DOHH2 (cell line): ENCODE data around the gene RAB20.

ENCODE experiments used
- H3F3A ChIP-seq: fragments of 200-600 bp; sonication (generic), shearing (Covaris generic); 2 replicates; pipeline ENCODE4 v1.6.0; 2016; ENCODE audit warnings: antibody characterized with exemption, mild to moderate bottlenecking; ENCODE audit not compliant: control insufficient read depth, insufficient read depth
- H3K27ac ChIP-seq: fragments of 200-600 bp; sonication (generic); 2 replicates; pipeline ENCODE4 v1.5.1; 2014; ENCODE audit warnings: low read depth, mild to moderate bottlenecking, low read length, moderate library complexity
- H3K27me3 ChIP-seq: fragments of 200-600 bp; sonication (generic); 2 replicates; pipeline ENCODE4 v1.6.1; 2014; ENCODE audit warnings: mild to moderate bottlenecking, low read length, mixed read lengths; ENCODE audit not compliant: control insufficient read depth
- H3K36me3 ChIP-seq: fragments of 200-600 bp; sonication (generic); 2 replicates; pipeline ENCODE4 v1.6.1; 2014; ENCODE audit warnings: mild to moderate bottlenecking, low read length, moderate library complexity, mixed read lengths; ENCODE audit not compliant: control insufficient read depth
- H3K4me1 ChIP-seq: fragments of 200-600 bp; sonication (generic); 2 replicates; pipeline ENCODE4 v1.6.1; 2014; ENCODE audit warnings: mild to moderate bottlenecking, low read length, mixed read lengths; ENCODE audit not compliant: control insufficient read depth
- H3K4me2 ChIP-seq: fragments of 200-600 bp; sonication (generic); 2 replicates; pipeline ENCODE4 v1.6.0; 2014; ENCODE audit warnings: mild to moderate bottlenecking, low read length, moderate library complexity
- H3K4me3 ChIP-seq: fragments of 200-600 bp; sonication (generic); 2 replicates; pipeline ENCODE4 v1.5.1; 2014; ENCODE audit warnings: mild to moderate bottlenecking, low read length, mixed read lengths
- H3K79me2 ChIP-seq: fragments of 200-600 bp; sonication (generic); 2 replicates; pipeline ENCODE4 v1.6.1; 2014; ENCODE audit warnings: mild to moderate bottlenecking, low read length, mixed read lengths; ENCODE audit not compliant: control insufficient read depth
- H3K9me2 ChIP-seq: fragments of 200-600 bp; sonication (generic); replicated peaks from 2 replicates; pipeline ENCODE4 v1.6.1; 2014; ENCODE audit warnings: mild to moderate bottlenecking, low read length, mixed read lengths; ENCODE audit not compliant: control insufficient read depth
- H3K9me3 ChIP-seq: fragments of 200-600 bp; sonication (generic); 2 replicates; pipeline ENCODE4 v1.6.1; 2014; ENCODE audit warnings: antibody characterized with exemption, low read length, mixed read lengths; ENCODE audit not compliant: control insufficient read depth, insufficient read depth
- H4K20me1 ChIP-seq: fragments of 200-600 bp; sonication (generic); 2 replicates; pipeline ENCODE4 v1.6.0; 2014; ENCODE audit warnings: low read depth, mild to moderate bottlenecking, antibody characterized with exemption, low read length, moderate library complexity; ENCODE audit not compliant: control insufficient read depth, insufficient read depth
- EZH2phosphoT487 ChIP-seq: fragments of 200-600 bp; sonication (generic); IDR thresholded peaks from 2 replicates; pipeline ENCODE4 v1.6.1; 2017; ENCODE audit warnings: borderline replicate concordance, mild to moderate bottlenecking, antibody characterized with exemption, low read length, moderate library complexity, mixed read lengths
- TF ChIP-seq, protein P1 (sequence below): fragments of 200-600 bp; sonication (generic); IDR thresholded peaks from one replicate; pipeline ENCODE4 v1.5.1; 2014; ENCODE audit warnings: antibody characterized with exemption, mild to moderate bottlenecking, low read depth, low read length; ENCODE audit not compliant: poor library complexity, severe bottlenecking

RAB20 gene

DNA sequence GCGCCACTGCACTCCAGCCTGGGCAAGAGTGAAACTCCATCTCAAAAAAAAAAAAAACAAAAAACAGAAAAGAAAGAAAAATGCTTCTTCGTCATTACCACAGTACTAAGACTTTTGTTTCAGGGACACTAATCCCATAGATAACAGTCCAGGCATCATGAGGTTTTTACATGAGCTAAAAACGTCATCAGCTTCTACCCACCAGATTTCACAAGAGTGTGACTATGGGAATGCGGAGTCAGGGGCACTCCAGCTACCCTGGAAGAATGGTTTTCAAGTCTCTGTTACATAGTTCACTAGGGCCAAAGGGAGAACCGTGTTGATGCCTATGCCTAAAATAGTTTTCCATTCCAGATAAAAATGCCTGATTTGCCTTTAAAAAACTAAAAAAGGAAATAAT lies 33.2 kb downstream of the RAB20 start:
- H3K9me3 ChIP-seq, result peaks cover 7% of the 10 kb centered on the region; the same call in 1 of the 2 replicates
- H3K79me2 ChIP-seq, result no peaks in the 10 kb centered on the region
- H3F3A ChIP-seq, result no peaks in the 10 kb centered on the region
- H4K20me1 ChIP-seq, result no peaks in the 10 kb centered on the region
- H3K4me3 ChIP-seq, result no peak overlapping the region
- H3K27ac ChIP-seq, result no peak overlapping the region
- H3K36me3 ChIP-seq, result no peaks in the 10 kb centered on the region
- peaks cover 9% of the 10 kb centered on the region; the same call in 1 of the 2 replicates for H3K27me3 ChIP-seq
- peaks cover 14% of the 10 kb centered on the region; the same call in 1 of the 2 replicates for H3K4me1 ChIP-seq
- no peaks in the 10 kb centered on the region for H3K9me2 ChIP-seq
- no peak for TF ChIP-seq EZH2phosphoT487
- TF ChIP-seq, protein P1, sequence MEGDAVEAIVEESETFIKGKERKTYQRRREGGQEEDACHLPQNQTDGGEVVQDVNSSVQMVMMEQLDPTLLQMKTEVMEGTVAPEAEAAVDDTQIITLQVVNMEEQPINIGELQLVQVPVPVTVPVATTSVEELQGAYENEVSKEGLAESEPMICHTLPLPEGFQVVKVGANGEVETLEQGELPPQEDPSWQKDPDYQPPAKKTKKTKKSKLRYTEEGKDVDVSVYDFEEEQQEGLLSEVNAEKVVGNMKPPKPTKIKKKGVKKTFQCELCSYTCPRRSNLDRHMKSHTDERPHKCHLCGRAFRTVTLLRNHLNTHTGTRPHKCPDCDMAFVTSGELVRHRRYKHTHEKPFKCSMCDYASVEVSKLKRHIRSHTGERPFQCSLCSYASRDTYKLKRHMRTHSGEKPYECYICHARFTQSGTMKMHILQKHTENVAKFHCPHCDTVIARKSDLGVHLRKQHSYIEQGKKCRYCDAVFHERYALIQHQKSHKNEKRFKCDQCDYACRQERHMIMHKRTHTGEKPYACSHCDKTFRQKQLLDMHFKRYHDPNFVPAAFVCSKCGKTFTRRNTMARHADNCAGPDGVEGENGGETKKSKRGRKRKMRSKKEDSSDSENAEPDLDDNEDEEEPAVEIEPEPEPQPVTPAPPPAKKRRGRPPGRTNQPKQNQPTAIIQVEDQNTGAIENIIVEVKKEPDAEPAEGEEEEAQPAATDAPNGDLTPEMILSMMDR, result no peak
- no peak overlapping the region for H3K4me2 ChIP-seq

DNA sequence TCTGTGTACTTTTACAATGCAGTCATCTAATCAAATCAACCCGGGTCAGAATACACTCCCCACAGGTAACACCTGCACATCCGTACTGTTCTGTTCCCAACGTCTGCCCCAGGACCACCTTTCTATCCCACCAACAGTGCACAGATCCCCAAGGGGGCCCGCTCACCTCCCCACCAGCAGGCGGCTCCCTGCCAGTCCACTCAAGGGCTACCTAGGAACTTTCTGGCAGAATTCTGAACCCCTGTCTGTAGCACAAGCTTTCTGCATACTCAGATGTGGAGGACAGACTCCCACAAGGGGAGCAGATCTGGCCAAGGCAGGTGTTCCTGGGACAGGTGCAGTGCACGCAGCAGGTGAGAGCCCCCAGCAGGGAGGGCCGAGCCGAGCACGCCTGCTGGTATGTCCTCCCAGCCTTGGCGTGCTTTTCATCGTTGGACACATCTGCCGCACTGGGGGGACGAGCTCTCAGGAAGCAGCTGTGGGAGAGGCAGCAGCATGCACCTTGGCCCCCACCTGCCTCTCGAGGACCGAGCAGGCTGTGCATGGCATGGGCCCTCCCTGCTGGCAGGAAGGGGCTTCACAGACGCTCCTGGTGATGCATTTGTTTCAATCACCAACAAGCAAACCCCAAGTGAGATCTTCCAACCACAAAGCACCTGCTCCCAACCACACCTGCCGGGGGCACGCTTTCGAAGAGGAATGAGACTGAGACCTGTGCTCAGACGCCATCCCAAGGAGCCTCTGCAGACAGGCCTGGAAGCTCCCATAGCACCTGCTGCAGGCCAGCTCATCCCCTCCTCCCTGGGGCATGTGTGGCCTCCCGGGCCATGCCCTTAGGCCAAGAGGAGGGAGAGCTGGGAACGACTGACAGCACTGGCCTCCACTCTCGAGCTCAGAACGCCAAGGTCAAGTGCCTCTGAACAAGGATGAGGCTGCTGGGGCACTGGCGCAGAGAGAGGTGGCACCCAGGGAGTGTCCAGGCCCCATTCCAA lies 35.9 kb downstream of the RAB20 start:
- TF ChIP-seq, protein P1, result no peak
- TF ChIP-seq EZH2phosphoT487, result no peak
- H3K9me3 ChIP-seq, result peaks cover 7% of the 10 kb centered on the region; the same call in 1 of the 2 replicates
- no peaks in the 10 kb centered on the region for H3K36me3 ChIP-seq
- H3K27ac ChIP-seq, result no peak overlapping the region
- H3K4me2 ChIP-seq, result no peak overlapping the region
- H3K27me3 ChIP-seq, result peaks cover 9% of the 10 kb centered on the region; the same call in 1 of the 2 replicates
- no peak overlapping the region for H3K4me3 ChIP-seq
- H3K79me2 ChIP-seq, result no peaks in the 10 kb centered on the region
- no peaks in the 10 kb centered on the region for H3K9me2 ChIP-seq
- no peaks in the 10 kb centered on the region for H3F3A ChIP-seq
- H4K20me1 ChIP-seq, result no peaks in the 10 kb centered on the region
- peaks cover 14% of the 10 kb centered on the region; the same call in 1 of the 2 replicates for H3K4me1 ChIP-seq

DNA sequence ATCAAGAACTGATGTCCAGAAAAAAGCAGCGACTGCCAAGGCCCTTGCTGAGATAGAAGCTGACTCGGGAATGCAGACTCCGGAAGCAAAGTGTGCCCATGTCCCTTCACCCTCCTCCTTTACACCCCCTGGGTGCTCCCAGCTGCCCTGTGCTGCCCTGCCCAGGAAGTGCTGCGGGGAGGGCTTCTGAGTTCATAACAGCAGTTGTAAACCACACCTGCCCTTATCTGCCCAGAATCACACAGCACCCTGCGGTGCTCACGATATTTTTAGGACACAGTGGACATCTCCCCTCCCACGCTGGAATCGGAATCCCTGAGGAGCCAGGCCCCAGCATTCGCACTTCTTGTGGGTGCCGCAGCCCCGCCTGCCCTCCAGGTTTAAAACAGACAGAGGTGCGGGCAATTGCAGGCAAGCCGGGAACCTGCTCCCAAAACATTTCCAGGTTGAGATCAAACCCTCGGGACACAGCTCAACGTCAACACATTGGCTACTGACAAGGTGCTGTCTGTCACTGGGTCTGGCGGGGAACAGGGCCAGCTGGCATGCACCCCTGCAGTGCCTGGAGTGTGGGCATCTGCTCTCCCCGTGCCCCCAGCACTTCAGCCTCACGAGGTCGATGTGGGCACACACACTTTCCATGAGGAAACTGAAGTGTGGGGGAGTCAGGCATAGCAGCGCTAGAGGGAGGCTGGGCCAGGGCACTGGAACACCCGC lies 36.8 kb downstream of the RAB20 start:
- Histone ChIP-seq H4K20me1 (no peaks in the 10 kb centered on the region), H3K27me3 (peaks cover 9% of the 10 kb centered on the region; the same call in 1 of the 2 replicates), H3K4me3 (no peak overlapping the region), H3K4me2 (no peak overlapping the region), H3F3A (no peaks in the 10 kb centered on the region), H3K36me3 (no peaks in the 10 kb centered on the region), H3K9me2 (no peaks in the 10 kb centered on the region), H3K27ac (no peak overlapping the region), H3K9me3 (peaks cover 7% of the 10 kb centered on the region; the same call in 1 of the 2 replicates), H3K4me1 (peaks cover 14% of the 10 kb centered on the region; the same call in 1 of the 2 replicates), H3K79me2 (no peaks in the 10 kb centered on the region)
- TF ChIP-seq EZH2phosphoT487, result no peak
- TF ChIP-seq, protein P1, result no peak
